PC-9 (cell line): ENCODE measurements around the gene AADACL4. TPM values are rescaled to one million over a fixed set of nuclear protein-coding genes. Genes with fewer than 3 reads are reported as not detected.
"Not testable (repeated sequence)": the region's sequence is repeated elsewhere in the genome, so short reads cannot be mapped to it uniquely, and the experiment has no call there.

Source experiments
- BruUV-seq: library from RNA; stranded (reverse); fragments of 400-500 nt; replicated peaks from 2 replicates; lab custom pipeline; 2021; lab: Mats Ljungman, UMichigan
- CTCF ChIA-PET: fragments of 300-600 bp; sonication (Branson Sonifier 250); formaldehyde crosslinking; loops from one replicate; lab custom pipeline; 2022; ENCODE audit warnings: antibody characterized with exemption; lab: Charles Lee
- POLR2A ChIA-PET: fragments of 300-600 bp; sonication (Branson Sonifier 250); formaldehyde crosslinking; loops from one replicate; lab custom pipeline; 2022; ENCODE audit warnings: antibody characterized with exemption; ENCODE audit not compliant: unreplicated experiment; lab: Charles Lee
- DNase-seq, 2 experiments: peaks; one replicate each; pipeline versions ENCODE4 v3.0.0 to v3.0.0-alpha.2; 2015 to 2022; ENCODE audit warnings: mixed read lengths in 1 of 2
- H2AFZ ChIP-seq: fragments of 200-600 bp; sonication (generic); 2 replicates; pipeline ENCODE4 v1.8.1; 2017; ENCODE audit warnings: antibody characterized with exemption
- H3F3A ChIP-seq: fragments of 200-600 bp; sonication (generic); 2 replicates; pipeline ENCODE4 v1.8.1; 2017; ENCODE audit warnings: antibody characterized with exemption, mild to moderate bottlenecking, low read depth; ENCODE audit not compliant: insufficient read depth
- H3K27ac ChIP-seq: fragments of 200-600 bp; sonication (generic); 2 replicates; pipeline ENCODE4 v1.6.1; 2016; ENCODE audit warnings: mixed run types
- H3K27me3 ChIP-seq: fragments of 200-600 bp; sonication (generic); 2 replicates; pipeline ENCODE4 v1.6.1; 2016; ENCODE audit warnings: low read depth, mixed run types; ENCODE audit not compliant: insufficient read depth
- H3K36me3 ChIP-seq: fragments of 200-600 bp; sonication (generic); 2 replicates; pipeline ENCODE4 v1.6.1; 2016; ENCODE audit warnings: low read depth, mixed run types
- H3K4me1 ChIP-seq: fragments of 200-600 bp; sonication (generic); replicated peaks from 2 replicates; pipeline ENCODE4 v1.6.1; 2016; ENCODE audit warnings: mixed run types; ENCODE audit not compliant: insufficient read depth
- H3K4me2 ChIP-seq: fragments of 200-600 bp; sonication (generic); 2 replicates; pipeline ENCODE4 v1.6.1; 2017; ENCODE audit warnings: mixed run types
- H3K4me3 ChIP-seq: fragments of 200-600 bp; sonication (generic); 2 replicates; pipeline ENCODE4 v1.6.1; 2016; ENCODE audit warnings: mixed run types
- H3K79me2 ChIP-seq: fragments of 200-600 bp; sonication (generic); 2 replicates; pipeline ENCODE4 v1.6.1; 2017; ENCODE audit warnings: low read depth, mixed run types
- H3K9me2 ChIP-seq: fragments of 200-600 bp; sonication (generic); 2 replicates; pipeline ENCODE4 v1.8.1; 2017; ENCODE audit warnings: mild to moderate bottlenecking; ENCODE audit not compliant: insufficient read depth
- H3K9me3 ChIP-seq: fragments of 200-600 bp; sonication (generic); 2 replicates; pipeline ENCODE4 v1.8.1; 2016; ENCODE audit warnings: low read depth; ENCODE audit not compliant: insufficient read depth
- H4K20me1 ChIP-seq: fragments of 200-600 bp; sonication (generic); 2 replicates; pipeline ENCODE4 v1.8.1; 2017; ENCODE audit not compliant: insufficient read depth
- CTCF ChIP-seq: fragments of 200-600 bp; sonication (generic); conservative IDR thresholded peaks from 2 replicates; pipeline ENCODE4 v1.6.1; 2017; ENCODE audit warnings: mixed run types, antibody characterized with exemption, mild to moderate bottlenecking, moderate library complexity
- EZH2 ChIP-seq: fragments of 200-600 bp; sonication (generic); IDR thresholded peaks from 2 replicates; pipeline ENCODE4 v1.8.0; 2017; ENCODE audit warnings: antibody characterized with exemption, low read depth
- intact Hi-C: fragments of 100-400 bp; cut with micrococcal nuclease; formaldehyde crosslinking; loops from one replicate; pipeline ENCODE4 v1.10.0; 2022; ENCODE audit not compliant: unreplicated experiment
- total RNA-seq: library from RNA; stranded (reverse); gene quantifications from 2 replicates; pipeline ENCODE4 v1.2.3, GENCODE V29; 2021

The AADACL4 gene
- total RNA-seq, 1 experiment from 2014 or later = not detected

- Histone ChIP-seq H4K20me1 (no peaks in the 10 kb centered on the region), H3K9me2 (no peaks in the 10 kb centered on the region), H2AFZ (no peak overlapping the region), H3K4me1 (no peaks in the 10 kb centered on the region), H3K27me3 (no peaks in the 10 kb centered on the region; the same call in 1 of the 2 replicates), H3K79me2 (no peaks in the 10 kb centered on the region), H3K4me2 (no peak overlapping the region), H3K9me3 (no peaks in the 10 kb centered on the region), H3K36me3 (no peaks in the 10 kb centered on the region), H3K4me3 (no peak overlapping the region), H3K27ac (no peak overlapping the region), H3F3A (no peaks in the 10 kb centered on the region)
- BruUV-seq = no TSS peak
- ChIA-PET POLR2A (no interaction called here), CTCF (no interaction called here)
- TF ChIP-seq EZH2 = no peak
- TF ChIP-seq CTCF = no peak
- intact Hi-C loops = no loop called here
- no peak for DNase-seq
Measured at GRCh38 chr1:12674358-12674757, 30.5 kb downstream of the AADACL4 start.

GRCh38 chr1:12676122-12676521 lies 32.2 kb downstream of the AADACL4 start:
- CTCF ChIA-PET, H3K4me3 ChIP-seq, H3K79me2 ChIP-seq, DNase-seq, BruUV-seq, H3K36me3 ChIP-seq, H3K4me1 ChIP-seq, H3K9me3 ChIP-seq, H2AFZ ChIP-seq, H4K20me1 ChIP-seq, POLR2A ChIA-PET, intact Hi-C loops, H3K4me2 ChIP-seq, H3F3A ChIP-seq, H3K27me3 ChIP-seq, H3K27ac ChIP-seq, H3K9me2 ChIP-seq: not testable (repeated sequence)

- H3K9me3 ChIP-seq = no peaks in the 10 kb centered on the region
- no peaks in the 10 kb centered on the region for H3K79me2 ChIP-seq
- no peak overlapping the region for H3K27ac ChIP-seq
- POLR2A ChIA-PET = no interaction called here
- no peaks in the 10 kb centered on the region for H3K9me2 ChIP-seq
- no TSS peak for BruUV-seq
- H3K4me3 ChIP-seq = no peak overlapping the region
- no peaks in the 10 kb centered on the region for H3F3A ChIP-seq
- intact Hi-C loops = no loop called here
- CTCF ChIA-PET = no interaction called here
- no peaks in the 10 kb centered on the region for H3K36me3 ChIP-seq
- no peak overlapping the region for H3K4me2 ChIP-seq
- no peak for DNase-seq
- TF ChIP-seq CTCF = no peak
- no peak for TF ChIP-seq EZH2
- no peak overlapping the region for H2AFZ ChIP-seq
- peaks cover 4% of the 10 kb centered on the region; the same call in 1 of the 2 replicates for H3K27me3 ChIP-seq
- H4K20me1 ChIP-seq = no peaks in the 10 kb centered on the region
- no peaks in the 10 kb centered on the region for H3K4me1 ChIP-seq
Measured at GRCh38 chr1:12677565-12677964, 33.7 kb downstream of the AADACL4 start.

- intact Hi-C loops = no loop called here
Measured at GRCh38 chr1:12678350-12678749, 34.5 kb downstream of the AADACL4 start.

More at GRCh38 chr1:12678350-12678749, 34.5 kb downstream of the AADACL4 start:
- TF ChIP-seq EZH2 (no peak), CTCF (no peak)
- no peaks in the 10 kb centered on the region for H3K36me3 ChIP-seq
- H3K4me3 ChIP-seq = no peak overlapping the region
- H4K20me1 ChIP-seq = no peaks in the 10 kb centered on the region
- H3K27me3 ChIP-seq = peaks cover 8% of the 10 kb centered on the region; the same call in 1 of the 2 replicates
- H3F3A ChIP-seq = no peaks in the 10 kb centered on the region
- no peak for DNase-seq
- H3K9me3 ChIP-seq = no peaks in the 10 kb centered on the region
- H3K4me1 ChIP-seq = no peaks in the 10 kb centered on the region
- H3K27ac ChIP-seq = no peak overlapping the region
- POLR2A ChIA-PET = no interaction called here
- BruUV-seq = no TSS peak
- no peak overlapping the region for H2AFZ ChIP-seq
- no peaks in the 10 kb centered on the region for H3K9me2 ChIP-seq
- no peak overlapping the region for H3K4me2 ChIP-seq
- CTCF ChIA-PET = no interaction called here
- no peaks in the 10 kb centered on the region for H3K79me2 ChIP-seq
